ENCODE data around the gene CRYBA2. TPM values are rescaled to one million over a fixed set of nuclear protein-coding genes. Genes with fewer than 3 reads are reported as not detected.

CRYBA2 gene
- polyA plus RNA-seq, 1 donor from 2014 or later: not detected

DNA sequence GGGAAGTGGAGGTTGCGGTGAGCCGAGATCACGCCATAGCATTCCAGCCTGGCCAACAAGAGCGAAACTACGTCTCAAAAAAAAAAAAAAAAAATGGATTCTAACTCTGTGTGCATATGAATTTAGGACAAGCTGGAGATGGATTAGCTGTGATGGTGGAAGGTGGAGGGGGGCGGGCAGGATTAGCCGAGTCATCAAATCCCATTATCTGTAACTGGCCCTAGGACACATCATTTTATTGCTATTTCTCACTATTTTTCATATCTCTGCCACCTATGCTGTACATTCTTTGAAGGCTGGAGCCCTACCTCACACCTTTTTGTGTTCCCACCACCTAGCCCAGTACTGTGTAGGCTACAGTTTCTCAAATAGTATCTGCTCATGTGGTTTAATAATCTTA is 41.1 kb downstream of the CRYBA2 start:
- Mint-ChIP-seq H3K4me3 (no peak overlapping the region), H3K27ac (peak overlapping the region in 1 of 3 donors; percentile 53), H3K4me1 (no peaks in the 10 kb centered on the region), H3K9me3 (peaks cover 0 to 2% (median 0%) of the 10 kb centered on the region in 3 donors), H3K36me3 (no peaks in the 10 kb centered on the region), H3K27me3 (peaks cover 23% of the 10 kb centered on the region)

DNA sequence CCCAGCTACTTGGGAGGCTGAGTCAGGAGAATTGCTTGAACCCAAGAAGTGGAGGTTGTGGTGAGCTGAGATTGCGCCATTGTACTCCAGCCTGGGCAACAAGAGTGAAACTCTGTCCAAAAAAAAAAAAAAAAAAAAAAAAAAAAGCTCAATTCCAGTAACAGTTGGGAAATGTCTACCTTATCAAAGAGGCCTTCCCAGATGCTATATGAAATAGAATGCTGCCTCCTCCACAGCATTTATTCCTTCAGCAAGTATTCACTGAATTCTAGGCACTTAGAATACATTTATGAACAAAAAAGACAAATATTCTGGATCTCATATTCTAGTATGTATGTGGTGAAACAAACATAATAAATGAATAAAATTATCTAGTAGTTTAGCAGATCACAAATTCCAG is 46.6 kb downstream of the CRYBA2 start:
- H3K4me3 Mint-ChIP-seq: no peak overlapping the region
- H3K4me1 Mint-ChIP-seq: no peaks in the 10 kb centered on the region
- H3K27me3 Mint-ChIP-seq: peaks cover 33% of the 10 kb centered on the region
- no peaks in the 10 kb centered on the region for H3K36me3 Mint-ChIP-seq
- H3K9me3 Mint-ChIP-seq: peaks cover 0 to 5% (median under 1%) of the 10 kb centered on the region in 3 donors
- no peak overlapping the region for H3K27ac Mint-ChIP-seq

DNA sequence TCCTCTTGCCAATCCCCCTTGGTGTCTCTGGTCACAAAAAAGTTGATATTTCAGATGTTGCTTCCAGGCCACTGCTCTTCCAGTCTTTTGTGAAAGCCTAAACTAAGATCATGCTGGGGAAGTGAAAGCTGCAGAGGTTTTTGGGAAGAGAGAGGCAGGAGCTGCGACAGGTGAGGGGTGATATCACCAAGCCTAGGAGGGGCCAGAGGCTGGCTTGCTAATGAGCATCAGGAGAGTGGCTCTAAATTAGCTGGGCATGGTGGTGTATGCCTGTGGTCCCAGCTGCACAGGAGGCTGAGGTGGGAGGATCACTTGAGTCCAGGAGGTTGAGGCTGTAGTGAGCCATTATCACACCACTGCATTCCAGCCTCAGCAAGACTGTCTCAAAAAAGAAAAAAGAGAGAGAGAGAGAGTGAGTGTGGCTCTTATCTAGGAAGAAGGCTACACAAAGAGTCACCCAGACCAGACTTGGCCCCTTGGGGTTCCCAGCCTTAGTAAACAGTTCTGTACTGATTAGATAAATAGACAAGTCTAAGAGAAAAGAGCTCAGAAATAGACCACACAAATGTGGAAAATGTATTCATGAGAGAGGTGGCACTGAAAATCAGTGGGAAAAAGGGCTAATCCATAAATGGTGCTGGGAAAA is 48.3 kb downstream of the CRYBA2 start:
- Mint-ChIP-seq H3K9me3 (peaks cover 2 to 6% (median 4%) of the 10 kb centered on the region in 3 donors), H3K4me3 (peak overlapping the region in 1 of 4 donors; percentile 2), H3K27me3 (peaks cover 30% of the 10 kb centered on the region), H3K27ac (no peak overlapping the region), H3K4me1 (no peaks in the 10 kb centered on the region), H3K36me3 (no peaks in the 10 kb centered on the region)

Other genes with a start within 250 kb of the CRYBA2 start
- 0.83 TPM for gene CYP27A1, start 211.3 kb downstream of the CRYBA2 start, polyA plus RNA-seq
- gene PRKAG3, start 161.6 kb downstream of the CRYBA2 start, polyA plus RNA-seq: not detected
- gene WNT6, start 133.6 kb downstream of the CRYBA2 start, polyA plus RNA-seq: 0.86 TPM
- gene WNT10A, start 112.6 kb downstream of the CRYBA2 start, polyA plus RNA-seq: 2.4 TPM
- gene CDK5R2, start 33.8 kb downstream of the CRYBA2 start, polyA plus RNA-seq: not detected
- not detected for gene FEV, start 8.2 kb downstream of the CRYBA2 start, polyA plus RNA-seq
- gene CFAP65, start 48.1 kb upstream of the CRYBA2 start, polyA plus RNA-seq: not detected
- gene IHH, start 67.5 kb upstream of the CRYBA2 start, polyA plus RNA-seq: not detected
- gene NHEJ1, start 167.4 kb upstream of the CRYBA2 start, polyA plus RNA-seq: 22.9 TPM
- gene SLC23A3, start 176.6 kb upstream of the CRYBA2 start, polyA plus RNA-seq: 0.63 TPM
- gene CNPPD1, start 183.5 kb upstream of the CRYBA2 start, polyA plus RNA-seq: 151 TPM
- gene RETREG2, start 184.9 kb upstream of the CRYBA2 start, polyA plus RNA-seq: 55.6 TPM
- 64.8 TPM for gene ZFAND2B, start 213.4 kb upstream of the CRYBA2 start, polyA plus RNA-seq
- gene ABCB6, start 225.5 kb upstream of the CRYBA2 start, polyA plus RNA-seq: 1.2 TPM
- 19.6 TPM for gene ATG9A, start 236.2 kb upstream of the CRYBA2 start, polyA plus RNA-seq
- gene ANKZF1, start 236.4 kb upstream of the CRYBA2 start, polyA plus RNA-seq: 31.1 TPM

All from IgD-negative memory B cell (primary cell).